WTC11 (cell line): ENCODE measurements around the gene GPC6. TPM values are rescaled to one million over a fixed set of nuclear protein-coding genes. Genes with fewer than 3 reads are reported as not detected.

Experiments
- ATAC-seq: fragments of 200-7000 bp; cut with Tn5 transposase; 2 replicates; pipeline ENCODE4 v1.10.0; 2021; ENCODE audit warnings: mild to moderate bottlenecking, moderate library complexity
- CTCF ChIA-PET: fragments of 300-600 bp; sonication (Branson Sonifier 250); formaldehyde crosslinking; loops from one replicate; lab custom pipeline; 2021; ENCODE audit warnings: antibody characterized with exemption; lab: Charles Lee
- POLR2A ChIA-PET: fragments of 350-600 bp; sonication (Branson Sonifier 250); formaldehyde crosslinking; loops from one replicate; lab custom pipeline; 2021; ENCODE audit warnings: antibody characterized with exemption; lab: Charles Lee
- DNase-seq: peaks from one replicate; pipeline ENCODE4 v3.0.0; 2021; ENCODE audit warnings: low spot score
- H3K27ac Mint-ChIP-seq: 2 replicates; pipeline ENCODE4 v1.8.0; 2021; ENCODE audit warnings: mixed read lengths
- H3K27me3 Mint-ChIP-seq: 2 replicates; pipeline ENCODE4 v1.8.0; 2021; ENCODE audit warnings: low read depth, mild to moderate bottlenecking, moderate library complexity, mixed read lengths
- H3K36me3 Mint-ChIP-seq: 2 replicates; pipeline ENCODE4 v1.8.0; 2021; ENCODE audit warnings: mixed read lengths
- H3K4me1 Mint-ChIP-seq: 2 replicates; pipeline ENCODE4 v1.8.0; 2022; ENCODE audit warnings: mixed read lengths
- H3K4me3 Mint-ChIP-seq: 2 replicates; pipeline ENCODE4 v1.8.0; 2021; ENCODE audit warnings: mild to moderate bottlenecking, moderate library complexity, mixed read lengths
- H3K9me3 Mint-ChIP-seq: 2 replicates; pipeline ENCODE4 v1.8.0; 2021; ENCODE audit warnings: mixed read lengths
- ATF2 ChIP-seq: sonication (generic); formaldehyde crosslinking; IDR thresholded peaks from 2 replicates; pipeline ENCODE4 v1.8.1; 2022; ENCODE audit warnings: low read depth, missing genetic modification reagents, borderline replicate concordance
- CBFB ChIP-seq: sonication (generic); formaldehyde crosslinking; IDR thresholded peaks from 2 replicates; pipeline ENCODE4 v1.8.1; 2022; ENCODE audit warnings: mild to moderate bottlenecking, low read depth, missing genetic modification reagents
- ESRRA ChIP-seq: sonication (generic); formaldehyde crosslinking; IDR thresholded peaks from 2 replicates; pipeline ENCODE4 v1.8.1; 2022; ENCODE audit warnings: mild to moderate bottlenecking, missing genetic modification reagents, borderline replicate concordance
- GABPB1 ChIP-seq: sonication (generic); formaldehyde crosslinking; IDR thresholded peaks from 2 replicates; pipeline ENCODE4 v1.8.1; 2023; ENCODE audit warnings: mild to moderate bottlenecking, missing genetic modification reagents
- IRF2 ChIP-seq: sonication (generic); formaldehyde crosslinking; IDR thresholded peaks from 2 replicates; pipeline ENCODE4 v1.8.0; 2022; ENCODE audit warnings: low read depth, missing genetic modification reagents, borderline replicate concordance
- JUN ChIP-seq: sonication (generic); formaldehyde crosslinking; IDR thresholded peaks from 2 replicates; pipeline ENCODE4 v1.8.0; 2023; ENCODE audit warnings: mild to moderate bottlenecking, missing genetic modification reagents
- RELA ChIP-seq: sonication (generic); formaldehyde crosslinking; IDR thresholded peaks from 2 replicates; pipeline ENCODE4 v1.8.1; 2022; ENCODE audit warnings: missing genetic modification reagents, mild to moderate bottlenecking, borderline replicate concordance
- SP1 ChIP-seq: sonication (generic); formaldehyde crosslinking; conservative IDR thresholded peaks from 2 replicates; pipeline ENCODE4 v1.8.1; 2022; ENCODE audit warnings: missing genetic modification reagents
- TCF7 ChIP-seq: sonication (generic); formaldehyde crosslinking; IDR thresholded peaks from 2 replicates; pipeline ENCODE4 v1.8.0; 2022; ENCODE audit warnings: mild to moderate bottlenecking, low read depth, missing genetic modification reagents, moderate library complexity
- TEAD1 ChIP-seq: sonication (generic); formaldehyde crosslinking; IDR thresholded peaks from 2 replicates; pipeline ENCODE4 v1.8.0; 2022; ENCODE audit warnings: mild to moderate bottlenecking, missing genetic modification reagents
- TEAD4 ChIP-seq: sonication (generic); formaldehyde crosslinking; IDR thresholded peaks from 2 replicates; pipeline ENCODE4 v1.8.0; 2022; ENCODE audit warnings: mild to moderate bottlenecking, missing genetic modification reagents
- ZBTB43 ChIP-seq: sonication (generic); formaldehyde crosslinking; IDR thresholded peaks from 2 replicates; pipeline ENCODE4 v1.8.1; 2023; ENCODE audit warnings: mild to moderate bottlenecking, missing genetic modification reagents
- ZNF425 ChIP-seq: fragments of 250-450 bp; sonication (Bioruptor Pico); conservative IDR thresholded peaks from 2 replicates; pipeline ENCODE4 v1.9.0; 2021; ENCODE audit warnings: mild to moderate bottlenecking
- total RNA-seq: library from RNA; stranded (reverse); gene quantifications from 3 replicates; pipeline ENCODE4 v1.2.3, GENCODE V29; 2021
- TF ChIP-seq, protein P1 (sequence below): sonication (generic); formaldehyde crosslinking; IDR thresholded peaks from 2 replicates; pipeline ENCODE4 v1.8.1; 2022; ENCODE audit warnings: missing genetic modification reagents, borderline replicate concordance
- TF ChIP-seq, protein P2 (sequence below): sonication (generic); formaldehyde crosslinking; IDR thresholded peaks from 2 replicates; pipeline ENCODE4 v1.8.0; 2023; ENCODE audit warnings: missing genetic modification reagents
- TF ChIP-seq, protein P3 (sequence below): sonication (generic); formaldehyde crosslinking; IDR thresholded peaks from 2 replicates; pipeline ENCODE4 v1.8.0; 2022; ENCODE audit warnings: missing genetic modification reagents

Gene GPC6
- total RNA-seq, 1 experiment from 2014 or later = 19.5 TPM

DNA sequence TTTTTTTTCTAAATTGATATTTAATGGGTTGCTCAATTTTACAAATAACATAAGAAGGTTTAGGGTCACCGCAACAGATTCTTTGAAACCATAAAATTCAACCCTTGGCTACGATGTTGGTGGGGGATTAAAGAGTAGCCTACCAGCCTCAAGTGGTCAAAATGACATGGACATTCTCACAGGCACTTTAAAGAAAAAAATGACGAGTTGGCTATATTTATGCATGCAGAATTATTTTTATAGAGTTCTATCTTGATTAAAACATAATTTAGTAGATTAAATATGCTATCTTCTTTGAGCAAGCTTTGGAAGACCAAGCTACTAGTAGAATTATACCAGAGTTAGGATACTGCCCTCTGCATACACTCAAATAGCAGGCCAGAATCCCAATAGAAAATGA lies 959.9 kb downstream of the GPC6 start:
- no peaks in the 10 kb centered on the region for H3K36me3 Mint-ChIP-seq
- no peak overlapping the region for H3K27ac Mint-ChIP-seq
- no peak for ATAC-seq
- POLR2A ChIA-PET = no interaction called here
- TF ChIP-seq ZNF425 (CRISPR knock-in tag) (no peak), JUN (CRISPR knock-in tag) (no peak), GABPB1 (CRISPR knock-in tag) (no peak), TEAD4 (CRISPR knock-in tag) (no peak), ZBTB43 (no peak), RELA (CRISPR knock-in tag) (no peak), SP1 (CRISPR knock-in tag) (no peak), ATF2 (CRISPR knock-in tag) (no peak), IRF2 (CRISPR knock-in tag) (no peak)
- TF ChIP-seq, protein P1, sequence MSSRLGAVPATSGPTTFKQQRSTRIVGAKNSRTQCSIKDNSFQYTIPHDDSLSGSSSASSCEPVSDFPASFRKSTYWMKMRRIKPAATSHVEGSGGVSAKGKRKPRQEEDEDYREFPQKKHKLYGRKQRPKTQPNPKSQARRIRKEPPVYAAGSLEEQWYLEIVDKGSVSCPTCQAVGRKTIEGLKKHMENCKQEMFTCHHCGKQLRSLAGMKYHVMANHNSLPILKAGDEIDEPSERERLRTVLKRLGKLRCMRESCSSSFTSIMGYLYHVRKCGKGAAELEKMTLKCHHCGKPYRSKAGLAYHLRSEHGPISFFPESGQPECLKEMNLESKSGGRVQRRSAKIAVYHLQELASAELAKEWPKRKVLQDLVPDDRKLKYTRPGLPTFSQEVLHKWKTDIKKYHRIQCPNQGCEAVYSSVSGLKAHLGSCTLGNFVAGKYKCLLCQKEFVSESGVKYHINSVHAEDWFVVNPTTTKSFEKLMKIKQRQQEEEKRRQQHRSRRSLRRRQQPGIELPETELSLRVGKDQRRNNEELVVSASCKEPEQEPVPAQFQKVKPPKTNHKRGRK (CRISPR knock-in tag) = no peak
- TF ChIP-seq, protein P2, sequence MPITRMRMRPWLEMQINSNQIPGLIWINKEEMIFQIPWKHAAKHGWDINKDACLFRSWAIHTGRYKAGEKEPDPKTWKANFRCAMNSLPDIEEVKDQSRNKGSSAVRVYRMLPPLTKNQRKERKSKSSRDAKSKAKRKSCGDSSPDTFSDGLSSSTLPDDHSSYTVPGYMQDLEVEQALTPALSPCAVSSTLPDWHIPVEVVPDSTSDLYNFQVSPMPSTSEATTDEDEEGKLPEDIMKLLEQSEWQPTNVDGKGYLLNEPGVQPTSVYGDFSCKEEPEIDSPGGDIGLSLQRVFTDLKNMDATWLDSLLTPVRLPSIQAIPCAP (CRISPR knock-in tag) = no peak
- TF ChIP-seq, protein P3, sequence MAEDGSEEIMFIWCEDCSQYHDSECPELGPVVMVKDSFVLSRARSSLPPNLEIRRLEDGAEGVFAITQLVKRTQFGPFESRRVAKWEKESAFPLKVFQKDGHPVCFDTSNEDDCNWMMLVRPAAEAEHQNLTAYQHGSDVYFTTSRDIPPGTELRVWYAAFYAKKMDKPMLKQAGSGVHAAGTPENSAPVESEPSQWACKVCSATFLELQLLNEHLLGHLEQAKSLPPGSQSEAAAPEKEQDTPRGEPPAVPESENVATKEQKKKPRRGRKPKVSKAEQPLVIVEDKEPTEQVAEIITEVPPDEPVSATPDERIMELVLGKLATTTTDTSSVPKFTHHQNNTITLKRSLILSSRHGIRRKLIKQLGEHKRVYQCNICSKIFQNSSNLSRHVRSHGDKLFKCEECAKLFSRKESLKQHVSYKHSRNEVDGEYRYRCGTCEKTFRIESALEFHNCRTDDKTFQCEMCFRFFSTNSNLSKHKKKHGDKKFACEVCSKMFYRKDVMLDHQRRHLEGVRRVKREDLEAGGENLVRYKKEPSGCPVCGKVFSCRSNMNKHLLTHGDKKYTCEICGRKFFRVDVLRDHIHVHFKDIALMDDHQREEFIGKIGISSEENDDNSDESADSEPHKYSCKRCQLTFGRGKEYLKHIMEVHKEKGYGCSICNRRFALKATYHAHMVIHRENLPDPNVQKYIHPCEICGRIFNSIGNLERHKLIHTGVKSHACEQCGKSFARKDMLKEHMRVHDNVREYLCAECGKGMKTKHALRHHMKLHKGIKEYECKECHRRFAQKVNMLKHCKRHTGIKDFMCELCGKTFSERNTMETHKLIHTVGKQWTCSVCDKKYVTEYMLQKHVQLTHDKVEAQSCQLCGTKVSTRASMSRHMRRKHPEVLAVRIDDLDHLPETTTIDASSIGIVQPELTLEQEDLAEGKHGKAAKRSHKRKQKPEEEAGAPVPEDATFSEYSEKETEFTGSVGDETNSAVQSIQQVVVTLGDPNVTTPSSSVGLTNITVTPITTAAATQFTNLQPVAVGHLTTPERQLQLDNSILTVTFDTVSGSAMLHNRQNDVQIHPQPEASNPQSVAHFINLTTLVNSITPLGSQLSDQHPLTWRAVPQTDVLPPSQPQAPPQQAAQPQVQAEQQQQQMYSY (CRISPR knock-in tag) = no peak
- no peak for DNase-seq
- CTCF ChIA-PET = no interaction called here
- no peaks in the 10 kb centered on the region for H3K9me3 Mint-ChIP-seq
- no peaks in the 10 kb centered on the region; the same call in none of the 2 replicates for H3K27me3 Mint-ChIP-seq
- peaks cover 16% of the 10 kb centered on the region for H3K4me1 Mint-ChIP-seq
- H3K4me3 Mint-ChIP-seq = no peak overlapping the region

- Mint-ChIP-seq H3K36me3 (no peaks in the 10 kb centered on the region), H3K4me1 (peaks cover 17% of the 10 kb centered on the region), H3K27me3 (no peaks in the 10 kb centered on the region; the same call in none of the 2 replicates), H3K9me3 (no peaks in the 10 kb centered on the region), H3K27ac (no peak overlapping the region), H3K4me3 (peak overlapping the region; percentile 18; the same call in 1 of the 2 replicates)
- DNase-seq (no peak), ATAC-seq (peak; percentile 62)
- CTCF ChIA-PET = interaction anchor here (1.1 to 1.4 kb wide), 3 partner anchors 10 to 228 kb away, joined by 3 to 6 read pairs (median 3); no protein-coding TSS in a partner anchor
- TF ChIP-seq TCF7 (CRISPR knock-in tag) (no peak), CBFB (no peak), ESRRA (no peak), TEAD1 (CRISPR knock-in tag) (no peak), SP1 (CRISPR knock-in tag) (no peak)
- TF ChIP-seq, protein P1 (CRISPR knock-in tag) = no peak
- POLR2A ChIA-PET = no interaction called here
Observed at GRCh38 chr13:94188201-94188854, 961.7 kb downstream of the GPC6 start.
